ENCODE results near the gene PAQR3. TPM values are rescaled to one million over a fixed set of nuclear protein-coding genes. Genes with fewer than 3 reads are reported as not detected.

The PAQR3 gene
- polyA plus RNA-seq, 1 donor, result 9.4 TPM

Other genes with a start within 250 kb of the PAQR3 start
- 13.4 TPM for gene BMP2K, start 163.1 kb downstream of the PAQR3 start, polyA plus RNA-seq (ENCODE audit: insufficient read length)

All from forelimb muscle (tissue), 1 donor.